GM21447 (cell line): Measurements from ENCODE around the gene MINAR1.

Experiments used
- ATAC-seq: cut with Tn5 transposase; IDR thresholded peaks from one replicate; pipeline ENCODE4 v1.9.1; 2021; ENCODE audit not compliant: unreplicated experiment

Gene MINAR1

GRCh38 chr15:79432345-79433275 lies 474 bp downstream of the MINAR1 start:
- ATAC-seq: no peak

GRCh38 chr15:79433276-79433990 lies 1.3 kb downstream of the MINAR1 start:
- ATAC-seq: no peak

- no peak for ATAC-seq
Observed at GRCh38 chr15:79434361-79434760, 2.2 kb downstream of the MINAR1 start.

- ATAC-seq: no peak
Observed at GRCh38 chr15:79436037-79436780, 4.1 kb downstream of the MINAR1 start.

DNA sequence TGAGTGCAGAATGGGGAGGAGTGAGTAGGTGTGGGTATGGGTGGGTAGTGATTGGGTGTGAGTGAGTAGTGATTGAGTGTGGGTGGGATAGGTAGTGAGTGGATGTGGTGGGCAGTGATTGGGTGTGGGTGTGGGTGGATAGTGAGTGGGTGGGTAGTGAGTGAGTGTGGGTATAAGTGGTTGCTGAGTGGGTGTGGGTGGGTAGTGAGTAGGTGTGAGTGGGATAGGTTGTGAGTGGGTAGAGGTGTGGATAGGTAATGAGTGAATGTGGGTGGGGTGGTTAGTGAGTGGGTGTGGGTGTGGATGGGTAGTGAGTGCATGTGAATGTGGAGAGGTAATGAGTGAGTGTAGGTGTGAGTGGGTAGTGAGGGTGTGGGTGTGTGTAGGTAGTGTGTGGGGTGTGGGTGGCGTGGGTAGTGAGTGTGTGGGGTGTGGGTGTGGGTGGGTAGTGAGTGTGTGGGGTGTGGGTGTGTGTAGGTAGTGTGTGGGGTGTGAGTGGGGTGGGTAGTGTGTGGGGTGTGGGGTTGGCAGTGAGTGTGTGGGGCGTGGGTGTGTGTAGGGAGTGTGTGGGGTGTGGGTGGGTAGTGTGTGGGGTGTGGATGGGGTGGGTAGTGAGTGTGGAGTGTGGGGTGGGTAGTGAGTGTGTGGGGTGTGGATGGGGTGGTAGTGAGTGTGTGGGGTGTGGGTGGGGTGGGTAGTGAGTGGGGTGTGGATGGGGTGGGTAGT lies 5.3 kb downstream of the MINAR1 start:
- ATAC-seq: no peak

DNA sequence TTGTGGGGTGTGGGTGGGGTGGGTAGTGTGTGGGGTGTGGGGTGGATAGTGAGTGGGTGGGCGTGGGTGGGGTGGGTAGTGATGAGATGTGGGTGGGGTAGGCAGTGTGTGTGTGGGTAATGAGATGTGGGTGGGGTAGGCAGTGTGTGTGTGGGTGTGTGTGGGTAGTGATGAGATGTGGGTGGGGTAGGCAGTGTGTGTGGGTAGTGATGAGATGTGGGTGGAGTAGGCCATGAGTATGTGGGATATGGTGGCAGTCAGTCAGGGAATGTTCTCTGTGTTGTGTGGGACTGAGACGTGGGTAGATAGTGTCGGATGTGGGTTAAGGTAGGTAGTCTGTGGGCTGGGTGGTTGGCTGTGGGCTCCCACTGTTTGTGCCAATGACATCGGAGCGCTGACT lies 7.1 kb downstream of the MINAR1 start:
- ATAC-seq: no peak

DNA sequence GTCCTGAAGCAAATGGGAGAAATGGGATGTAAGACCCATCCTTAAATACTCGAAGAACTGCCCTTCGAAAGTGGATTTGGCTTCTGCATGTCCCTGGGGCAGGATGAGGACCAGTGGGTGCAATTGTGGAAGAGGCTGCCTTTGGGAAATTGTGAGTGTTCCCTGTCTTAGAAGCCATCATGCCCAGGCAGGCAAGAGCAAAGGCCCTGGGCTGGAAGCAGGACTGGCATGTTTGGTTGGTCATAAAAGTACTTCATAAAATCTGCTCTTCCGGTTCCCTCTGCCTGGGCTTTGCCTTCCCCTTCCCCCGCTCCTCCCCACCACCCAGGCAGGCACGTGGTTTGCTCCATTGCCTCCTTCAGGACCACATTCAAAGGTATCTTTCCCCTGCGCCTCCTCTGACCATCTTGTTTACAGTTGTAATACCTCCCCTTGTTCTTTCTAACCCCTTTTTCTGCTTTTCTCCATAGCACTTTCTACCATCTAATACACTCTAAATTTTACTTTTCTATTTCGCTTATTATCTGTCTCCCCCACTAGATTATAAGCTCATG lies 8.3 kb downstream of the MINAR1 start:
- ATAC-seq: no peak

DNA sequence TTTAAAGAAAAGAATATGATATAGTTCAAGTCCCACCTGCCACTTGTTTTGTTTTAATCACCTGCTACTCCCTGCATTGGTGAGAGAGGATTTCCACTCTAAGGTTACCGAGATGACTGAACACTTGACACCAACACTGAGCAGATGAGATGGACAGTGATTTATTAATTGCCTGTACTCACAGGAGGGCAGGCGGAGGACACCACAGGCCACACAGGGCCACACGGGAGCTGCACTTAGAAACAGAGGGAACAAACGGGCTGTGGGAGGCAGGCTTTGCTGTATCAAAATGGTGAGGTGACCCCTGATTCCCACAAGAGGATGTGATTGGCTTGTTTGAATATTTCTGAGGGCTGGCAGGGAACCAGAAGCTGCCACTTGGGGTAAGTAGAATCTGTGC lies 10.8 kb downstream of the MINAR1 start:
- no peak for ATAC-seq

DNA sequence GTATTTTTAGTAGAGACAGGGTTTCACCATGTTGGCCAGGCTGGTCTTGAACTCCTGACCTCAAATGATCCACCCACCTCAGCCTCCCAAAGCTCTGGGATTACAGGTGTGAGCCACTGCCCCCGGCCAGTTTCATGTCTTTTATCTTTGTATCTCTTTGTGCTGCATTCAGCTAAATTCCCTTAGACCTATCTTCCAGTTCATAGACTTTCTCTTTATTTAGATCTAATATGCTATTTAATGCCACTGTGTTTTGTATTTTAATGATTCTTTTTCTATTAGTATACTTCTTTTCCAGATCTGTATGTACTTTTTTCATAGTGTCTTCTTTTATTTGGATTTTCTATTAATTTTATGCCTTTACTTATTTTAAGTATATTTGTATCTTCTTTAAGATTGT lies 14.9 kb downstream of the MINAR1 start:
- ATAC-seq: no peak

DNA sequence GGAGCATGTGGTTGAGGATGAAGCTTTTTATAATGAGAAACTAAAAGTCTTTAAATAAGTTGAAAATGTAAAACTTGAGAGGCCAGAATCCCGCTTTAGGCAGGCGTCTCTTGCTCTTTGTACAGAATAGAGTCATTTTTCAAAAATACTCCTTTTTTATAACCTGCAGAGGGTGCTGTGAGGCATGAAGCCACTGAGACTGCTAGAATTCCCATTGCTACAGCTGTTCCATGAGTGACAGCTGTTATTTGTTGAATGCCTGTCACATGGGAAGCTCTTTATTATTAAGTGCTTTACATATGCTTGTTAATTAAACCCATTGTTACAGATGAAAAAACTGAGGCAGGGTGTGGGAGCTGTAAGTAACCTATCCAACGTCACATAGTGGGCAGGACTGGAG lies 18.5 kb downstream of the MINAR1 start:
- no peak for ATAC-seq

- no peak for ATAC-seq
Observed at GRCh38 chr15:79451361-79451999, 19.3 kb downstream of the MINAR1 start.

DNA sequence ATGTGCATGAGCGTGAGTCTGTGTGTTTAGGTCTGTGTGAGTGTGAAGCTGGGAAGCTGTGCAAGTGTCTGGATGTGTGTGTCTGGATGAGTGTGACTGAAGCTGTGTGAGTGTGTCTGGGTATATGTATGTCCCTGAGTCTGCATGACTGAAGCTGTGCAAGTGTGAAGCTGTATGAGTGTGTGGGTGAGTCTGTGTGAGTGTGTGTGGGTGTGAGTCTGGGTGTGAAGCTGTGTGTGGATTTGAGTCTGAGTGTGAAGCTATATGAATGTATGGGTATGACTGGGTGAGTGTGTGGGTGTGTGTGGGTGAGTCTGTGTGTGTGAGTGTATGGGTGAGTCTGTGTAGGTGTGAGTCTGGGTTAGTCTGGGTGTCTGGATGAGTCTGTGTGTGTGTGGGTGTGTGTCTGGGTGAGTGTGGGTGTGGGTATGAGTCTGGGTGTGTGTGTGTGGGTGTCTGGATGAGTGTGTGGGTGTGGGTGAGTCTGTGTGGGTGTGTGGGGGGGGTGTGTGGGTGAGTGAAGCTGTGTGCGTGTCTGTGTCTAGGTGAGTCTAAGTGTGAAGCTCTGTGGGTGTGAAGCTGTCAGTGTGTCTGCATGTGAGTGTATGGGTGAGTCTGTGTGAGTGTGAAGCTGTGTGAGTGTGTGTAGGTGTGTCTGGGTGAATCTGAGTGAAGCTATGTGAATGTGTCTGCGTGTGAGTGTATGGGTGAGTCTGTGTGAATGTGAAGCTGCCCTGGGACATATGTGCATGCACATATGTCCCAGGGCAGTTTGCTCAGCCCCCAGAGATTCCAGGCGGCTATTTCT lies 20.3 kb downstream of the MINAR1 start:
- no peak for ATAC-seq

GRCh38 chr15:79453446-79453845 lies 21.3 kb downstream of the MINAR1 start:
- ATAC-seq: no peak

DNA sequence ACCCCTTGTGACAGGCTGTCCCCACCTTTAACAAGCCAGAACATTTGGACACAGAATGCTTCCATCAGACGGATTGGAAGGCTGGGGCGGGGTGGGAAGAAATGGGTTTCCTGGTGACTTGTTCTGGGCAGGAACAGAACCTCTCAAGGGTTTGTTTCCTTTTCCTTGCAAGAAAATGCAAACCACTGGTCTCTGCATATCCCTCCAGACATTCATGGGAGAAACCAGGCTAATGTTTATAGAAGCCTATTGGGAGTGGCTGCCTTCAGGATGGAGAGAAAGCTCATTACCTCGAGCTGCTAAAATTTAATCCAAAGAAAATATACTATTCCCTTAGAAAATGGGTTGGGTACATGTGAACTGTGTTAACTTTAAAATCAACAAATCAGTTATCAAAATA lies 21.9 kb downstream of the MINAR1 start:
- no peak for ATAC-seq

GRCh38 chr15:79455361-79455760 lies 23.2 kb downstream of the MINAR1 start:
- no peak for ATAC-seq

- no peak for ATAC-seq
Observed at GRCh38 chr15:79455943-79456342, 23.8 kb downstream of the MINAR1 start.

- ATAC-seq: no peak
Observed at GRCh38 chr15:79458491-79458890, 26.4 kb downstream of the MINAR1 start.

GRCh38 chr15:79459666-79460065 lies 27.5 kb downstream of the MINAR1 start:
- ATAC-seq: no peak

DNA sequence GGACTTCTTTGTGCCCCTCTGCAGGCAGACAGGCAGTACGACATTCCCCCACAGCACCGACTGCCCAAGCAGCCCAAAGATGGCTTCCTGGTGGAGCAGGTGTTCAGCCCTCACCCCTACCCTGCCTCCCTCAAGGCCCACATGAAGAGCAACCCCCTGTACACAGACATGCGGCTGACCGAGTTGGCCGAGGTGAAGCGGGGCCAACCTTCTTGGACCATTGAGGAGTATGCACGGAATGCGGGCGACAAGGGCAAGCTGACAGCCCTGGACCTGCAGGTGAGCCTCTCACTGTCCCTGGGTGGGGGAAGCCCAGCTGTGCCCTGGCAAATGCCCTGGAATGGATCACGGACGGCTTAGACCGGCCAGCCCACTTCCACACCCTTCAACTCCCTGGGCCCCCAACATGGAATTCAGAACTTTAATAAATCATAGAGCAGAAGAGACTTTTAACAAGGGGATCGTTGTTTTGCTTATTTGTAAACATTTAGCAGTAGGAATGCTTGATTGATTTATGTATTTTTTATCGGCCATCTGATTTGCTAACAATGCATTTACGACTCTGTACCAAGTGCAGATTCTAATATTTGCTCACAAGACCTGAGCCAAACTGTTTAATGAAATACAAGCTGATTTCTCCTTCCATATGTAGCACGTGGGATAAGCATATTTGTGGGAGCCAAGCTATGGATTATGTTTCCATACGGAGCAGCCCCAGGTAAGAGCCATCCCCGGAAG lies 31.1 kb downstream of the MINAR1 start:
- ATAC-seq: no peak
